NCI-H524 (cell line): Measurements from ENCODE around the gene LACTBL1.
A peak's percentile ranks its signal among the peaks of the same experiment; 100 is the strongest.

Source experiments
- DNase-seq, 2 experiments: peaks; one replicate each; lab custom pipeline; 2025; lab: John Stamatoyannopoulos, UW

Gene LACTBL1

GRCh38 chr1:22944346-22945055 is 28.2 kb downstream of the LACTBL1 start:
- DNase-seq = no peak

GRCh38 chr1:22941257-22941656 is 31.4 kb downstream of the LACTBL1 start:
- DNase-seq = no peak

- no peak for DNase-seq
Observed at GRCh38 chr1:22936681-22937080, 36.0 kb downstream of the LACTBL1 start.

GRCh38 chr1:22935433-22935832 is 37.2 kb downstream of the LACTBL1 start:
- no peak for DNase-seq

- DNase-seq = peak in 1 of 2 experiments; percentile 12
Observed at GRCh38 chr1:22932803-22933470, 39.7 kb downstream of the LACTBL1 start.

GRCh38 chr1:22930240-22930912 is 42.3 kb downstream of the LACTBL1 start:
- DNase-seq = peak; percentile 43 to 66

GRCh38 chr1:22925111-22925510 is 47.6 kb downstream of the LACTBL1 start:
- DNase-seq = no peak

GRCh38 chr1:22922640-22923039 is 50.0 kb downstream of the LACTBL1 start:
- DNase-seq = no peak

GRCh38 chr1:22921452-22922126 is 51.1 kb downstream of the LACTBL1 start:
- DNase-seq = no peak

- no peak for DNase-seq
Observed at GRCh38 chr1:22920734-22921451, 51.8 kb downstream of the LACTBL1 start.

GRCh38 chr1:22920026-22920733 is 52.5 kb downstream of the LACTBL1 start:
- no peak for DNase-seq

GRCh38 chr1:22919341-22920025 is 53.2 kb downstream of the LACTBL1 start:
- DNase-seq = no peak

GRCh38 chr1:22918644-22919043 is 54.0 kb downstream of the LACTBL1 start:
- DNase-seq = peak; percentile 88 to 91

- DNase-seq = peak; percentile 13 to 41
Observed at GRCh38 chr1:22917989-22918388, 54.7 kb downstream of the LACTBL1 start.

GRCh38 chr1:22916471-22916820 is 56.2 kb downstream of the LACTBL1 start:
- DNase-seq = peak; percentile 92 to 95

GRCh38 chr1:22915816-22916470 is 56.7 kb downstream of the LACTBL1 start:
- DNase-seq = peak; percentile 77 to 83

- DNase-seq = peak in 1 of 2 experiments; percentile 42
Observed at GRCh38 chr1:22915231-22915630, 57.4 kb downstream of the LACTBL1 start.

GRCh38 chr1:22914633-22915217 is 57.9 kb downstream of the LACTBL1 start:
- peak; percentile 79 to 85 for DNase-seq

- no peak for DNase-seq
Observed at GRCh38 chr1:22914156-22914555, 58.5 kb downstream of the LACTBL1 start.
